NCI-H524 (cell line): ENCODE measurements around the gene SLITRK1.

Source experiments
- DNase-seq, 2 experiments: peaks; one replicate each; lab custom pipeline; 2025; lab: John Stamatoyannopoulos, UW

Gene SLITRK1

DNA sequence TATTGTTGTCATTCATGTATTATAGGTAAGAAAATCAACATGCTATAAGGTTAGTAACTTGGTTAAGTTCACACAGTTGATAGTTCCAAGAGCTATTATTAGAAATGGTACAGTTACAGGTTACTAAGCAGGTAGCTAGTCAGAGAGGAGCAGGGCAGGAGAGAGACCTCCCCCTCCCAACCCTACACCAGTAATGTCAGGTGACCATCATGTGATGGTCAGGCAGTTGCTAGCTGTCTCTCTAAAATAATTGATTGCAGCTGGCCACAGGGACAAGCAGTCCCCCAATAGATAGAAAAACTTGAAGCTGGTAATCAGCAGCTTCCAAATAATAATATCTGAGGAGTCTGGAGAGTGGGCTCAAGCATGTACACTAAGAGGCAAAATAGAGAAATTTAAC lies 14.6 kb downstream of the SLITRK1 start:
- DNase-seq: no peak

DNA sequence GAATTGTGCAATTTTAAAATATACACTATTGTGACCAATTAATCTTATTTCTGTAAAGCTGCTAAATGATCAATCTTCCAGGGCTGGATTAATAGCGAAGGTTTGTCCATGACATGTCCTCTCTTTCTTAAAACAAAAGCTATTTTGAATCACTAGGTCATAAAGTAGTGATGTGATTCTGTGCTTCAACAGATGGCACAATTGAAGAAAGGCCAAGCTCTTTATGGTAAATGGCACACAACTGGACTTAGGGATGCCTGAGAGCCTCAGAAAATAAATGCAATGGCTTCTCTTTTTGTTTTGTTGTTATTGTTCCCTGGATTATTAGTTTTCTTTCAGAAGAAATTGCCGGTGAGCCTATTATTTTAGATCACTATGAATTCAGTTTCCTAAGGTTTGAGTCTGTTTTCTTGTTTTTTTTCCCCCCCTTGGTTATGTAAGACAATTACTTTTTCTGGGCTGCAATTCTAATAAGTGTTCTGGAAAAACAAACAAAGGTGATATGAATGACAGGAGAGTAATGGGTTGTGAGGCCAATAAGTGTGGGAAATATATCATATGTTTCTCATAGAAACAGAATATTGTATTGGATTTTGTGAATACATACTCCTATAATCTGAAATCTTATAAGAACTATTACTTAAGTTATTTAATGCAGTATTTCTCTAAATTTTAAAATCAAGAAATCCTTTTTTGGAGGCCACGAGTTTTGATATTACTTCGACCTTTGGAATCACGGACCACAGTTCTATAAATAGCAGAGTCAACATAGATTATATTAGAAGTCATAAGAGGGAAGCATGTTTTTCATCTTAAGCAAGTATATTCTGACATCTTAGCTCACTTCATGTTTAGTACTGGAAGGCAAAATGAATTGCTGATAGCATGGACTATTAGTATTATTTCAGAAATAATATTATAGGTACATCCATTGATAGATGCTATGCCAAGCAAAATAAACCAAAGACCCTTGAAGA lies 16.8 kb downstream of the SLITRK1 start:
- no peak for DNase-seq

DNA sequence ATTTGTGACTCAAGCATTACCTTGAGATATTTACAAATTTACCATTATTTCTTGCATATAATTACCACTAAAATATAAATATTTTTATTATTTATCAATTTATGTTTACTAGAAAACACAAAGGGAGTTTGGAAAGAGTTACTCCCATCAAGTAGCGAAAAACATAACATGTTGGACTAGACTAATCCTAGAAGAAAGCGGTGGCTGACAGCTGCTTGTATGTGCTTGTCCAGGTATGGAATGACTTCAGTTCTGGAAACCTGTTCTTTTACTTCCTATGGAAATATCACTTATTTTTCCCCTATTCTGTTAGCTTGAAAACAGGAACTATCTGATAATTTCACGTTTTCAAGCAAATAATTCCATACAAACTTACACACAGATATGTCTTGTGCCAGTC lies 28.5 kb downstream of the SLITRK1 start:
- DNase-seq: no peak

DNA sequence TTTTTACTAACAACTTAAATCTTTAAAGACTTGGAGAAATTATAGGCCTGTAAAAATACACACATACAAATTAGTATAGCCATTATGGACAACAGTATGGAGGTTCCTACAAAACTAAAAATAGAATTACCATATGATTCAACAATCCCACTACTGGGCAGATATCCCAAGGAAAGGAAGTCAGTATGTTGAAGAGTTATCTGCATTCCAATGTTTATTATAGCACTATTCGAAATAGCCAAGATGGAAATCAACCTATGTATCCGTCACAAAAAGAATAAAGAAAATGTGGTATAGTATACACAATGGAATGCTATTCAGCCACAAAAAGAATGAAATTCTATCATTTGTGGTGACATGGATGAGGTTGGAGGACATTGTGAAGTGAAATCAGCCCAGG lies 37.2 kb downstream of the SLITRK1 start:
- DNase-seq: no peak

DNA sequence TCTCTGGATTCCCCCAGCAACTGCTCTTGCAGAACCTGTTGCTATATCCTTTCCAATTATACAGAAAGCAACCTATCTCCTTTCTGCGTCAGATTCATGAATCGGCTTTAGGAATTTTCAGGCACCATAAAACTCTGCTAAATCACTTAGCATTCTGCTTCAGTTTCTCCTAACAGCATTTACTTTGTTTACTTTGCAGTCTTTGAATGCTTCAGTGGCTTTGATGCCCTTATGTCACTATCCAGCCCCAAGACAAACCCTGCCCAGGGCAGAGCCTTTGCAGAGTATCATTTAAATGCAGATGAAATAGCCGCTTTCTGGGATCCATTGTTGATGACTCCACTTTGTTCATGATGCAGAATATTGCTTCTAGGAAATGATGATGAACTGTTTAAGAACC lies 43.1 kb downstream of the SLITRK1 start:
- DNase-seq: no peak

DNA sequence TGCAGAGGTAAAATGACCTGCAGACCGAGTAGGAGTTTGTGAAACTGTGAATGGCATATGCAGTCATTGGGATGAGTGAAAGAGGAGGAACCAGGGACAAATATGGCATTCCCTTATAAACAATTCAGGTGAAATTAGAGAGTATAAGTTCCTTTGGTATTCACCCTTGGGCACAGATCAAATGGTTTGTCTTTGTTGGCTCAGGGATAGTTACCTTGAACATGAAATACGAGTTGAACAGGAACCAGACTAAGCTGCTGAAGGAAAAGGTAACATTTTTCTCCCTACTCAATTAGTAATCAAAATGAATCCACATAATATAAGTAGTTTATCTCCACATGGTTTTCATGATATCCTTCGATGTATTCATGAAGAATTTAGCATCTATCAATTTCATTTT lies 50.5 kb downstream of the SLITRK1 start:
- no peak for DNase-seq

DNA sequence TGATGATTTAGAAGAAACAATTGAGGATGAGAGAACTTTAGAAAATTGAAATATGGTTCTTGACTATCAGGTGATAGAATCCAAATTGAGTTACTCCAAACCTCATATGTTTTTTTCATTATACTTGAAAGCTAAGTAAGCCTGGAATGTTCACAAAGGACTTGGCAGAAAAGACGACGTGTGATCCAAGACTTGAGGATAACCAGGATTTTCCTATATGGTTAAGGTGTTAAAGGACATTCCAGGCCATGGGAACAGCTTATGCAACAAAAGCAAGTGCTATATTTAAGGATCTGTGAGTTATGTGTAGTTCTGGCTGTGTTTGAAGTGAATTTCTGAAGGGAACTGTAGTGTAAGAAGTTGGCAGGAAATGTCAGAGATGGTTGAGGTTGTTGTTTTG lies 52.5 kb downstream of the SLITRK1 start:
- no peak for DNase-seq

DNA sequence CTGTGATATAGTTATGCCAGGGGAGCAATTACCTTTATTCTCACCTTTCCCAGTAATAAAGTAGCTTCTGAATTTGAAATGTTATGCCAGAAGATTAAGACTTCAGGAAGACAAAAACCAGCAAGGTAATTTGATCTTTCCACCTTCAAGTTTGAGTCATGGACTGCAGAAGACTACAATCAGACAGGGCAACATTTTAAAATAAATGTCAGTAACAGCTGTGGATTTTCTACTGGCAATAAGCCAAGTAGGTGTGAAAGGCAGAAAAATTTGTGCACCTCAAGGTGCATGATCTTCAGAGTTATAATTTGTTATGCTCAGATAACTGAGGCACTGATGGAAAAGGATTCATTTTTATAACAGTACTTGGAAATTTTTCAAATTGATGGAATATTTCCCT lies 54.9 kb downstream of the SLITRK1 start:
- DNase-seq: peak in 1 of 2 experiments; percentile 26
